Sigmoid colon (tissue), 4 donors: ENCODE results near the gene THRA.

Experiments
- EP300 ChIP-seq, 4 donors: sonication (generic); formaldehyde crosslinking; IDR thresholded peaks; one replicate each; pipeline ENCODE4 v1.6.1; 2017; ENCODE audit warnings: antibody characterized with exemption in 4 of 4
- POLR2A ChIP-seq, 2 donors: fragments of 450-650 bp; IDR thresholded peaks; one replicate each; pipeline ENCODE4 v1.6.1; 2016; ENCODE audit warnings: antibody characterized with exemption in 2 of 2, mild to moderate bottlenecking in 2 of 2, moderate library complexity in 2 of 2
- POLR2AphosphoS5 ChIP-seq, 4 donors: sonication (generic); formaldehyde crosslinking; IDR thresholded peaks; one replicate each; pipeline ENCODE4 v1.6.1; 2017; ENCODE audit warnings: antibody characterized with exemption in 4 of 4
- TF ChIP-seq, protein P1 (sequence below), 4 experiments: fragments of 450-650 bp in 3 of 4; fragments of 200-600 bp in 1 of 4; IDR thresholded peaks; one replicate each; pipeline ENCODE4 v1.5.1; 2016 to 2019; ENCODE audit warnings: antibody characterized with exemption in 4 of 4, mild to moderate bottlenecking in 3 of 4, moderate library complexity in 2 of 4

DNA sequence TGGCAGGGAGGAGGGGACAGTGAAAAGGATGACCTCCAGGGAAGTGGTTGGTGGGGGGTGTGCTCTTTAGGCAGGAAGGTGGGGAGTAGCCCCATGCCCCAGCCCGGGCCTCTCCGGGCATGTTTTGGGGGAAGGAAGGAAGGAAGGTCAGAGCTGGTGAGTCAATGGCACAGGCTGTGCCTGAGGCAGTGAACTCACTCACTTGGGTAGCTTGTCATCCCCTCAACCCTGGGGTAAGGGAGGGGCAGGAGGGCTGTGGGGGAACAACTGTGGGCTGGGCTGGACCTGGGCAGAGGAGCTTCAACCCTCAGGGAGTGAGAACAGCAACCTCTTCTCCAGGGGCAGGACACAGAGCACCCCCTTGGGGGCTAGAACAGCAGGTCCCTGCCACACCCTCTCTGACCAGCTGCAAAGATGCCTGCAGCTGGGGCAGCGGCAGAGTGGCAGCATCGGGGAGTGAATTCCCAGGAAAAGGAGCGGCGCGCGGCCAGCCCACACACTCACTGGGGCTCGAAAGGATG is 41.3 kb upstream of the THRA start:
- TF ChIP-seq POLR2AphosphoS5 (IDR thresholded peaks at IDR 0.05): no peak
- TF ChIP-seq POLR2A (IDR thresholded peaks at IDR 0.05): no peak
- no peak for TF ChIP-seq EP300 (IDR thresholded peaks at IDR 0.05)
- TF ChIP-seq, protein P1, sequence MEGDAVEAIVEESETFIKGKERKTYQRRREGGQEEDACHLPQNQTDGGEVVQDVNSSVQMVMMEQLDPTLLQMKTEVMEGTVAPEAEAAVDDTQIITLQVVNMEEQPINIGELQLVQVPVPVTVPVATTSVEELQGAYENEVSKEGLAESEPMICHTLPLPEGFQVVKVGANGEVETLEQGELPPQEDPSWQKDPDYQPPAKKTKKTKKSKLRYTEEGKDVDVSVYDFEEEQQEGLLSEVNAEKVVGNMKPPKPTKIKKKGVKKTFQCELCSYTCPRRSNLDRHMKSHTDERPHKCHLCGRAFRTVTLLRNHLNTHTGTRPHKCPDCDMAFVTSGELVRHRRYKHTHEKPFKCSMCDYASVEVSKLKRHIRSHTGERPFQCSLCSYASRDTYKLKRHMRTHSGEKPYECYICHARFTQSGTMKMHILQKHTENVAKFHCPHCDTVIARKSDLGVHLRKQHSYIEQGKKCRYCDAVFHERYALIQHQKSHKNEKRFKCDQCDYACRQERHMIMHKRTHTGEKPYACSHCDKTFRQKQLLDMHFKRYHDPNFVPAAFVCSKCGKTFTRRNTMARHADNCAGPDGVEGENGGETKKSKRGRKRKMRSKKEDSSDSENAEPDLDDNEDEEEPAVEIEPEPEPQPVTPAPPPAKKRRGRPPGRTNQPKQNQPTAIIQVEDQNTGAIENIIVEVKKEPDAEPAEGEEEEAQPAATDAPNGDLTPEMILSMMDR (IDR thresholded peaks at IDR 0.05): no peak
